SK-N-MC (cell line): Measurements from ENCODE around the gene S1PR5.

Source experiments
- EZH2 ChIP-seq: fragments of 200-600 bp; sonication (generic); IDR thresholded peaks from one replicate; pipeline ENCODE4 v1.6.1; 2017; ENCODE audit warnings: antibody characterized with exemption
- FOXP2 ChIP-seq: optimal IDR thresholded peaks from 2 replicates; pipeline ENCODE3; 2011; ENCODE audit warnings: mild to moderate bottlenecking, moderate library complexity; ENCODE audit not compliant: insufficient read depth; ENCODE audit errors: extremely low read length, control extremely low read depth
- POLR2AphosphoS5 ChIP-seq: IDR thresholded peaks from 2 replicates; pipeline ENCODE4 v1.6.1; 2012; ENCODE audit warnings: mild to moderate bottlenecking, low read depth, low read length, borderline replicate concordance

- TF ChIP-seq POLR2AphosphoS5 (no peak), EZH2 (no peak), FOXP2 (no peak)
Observed at GRCh38 chr19:10557603-10558197, 40.5 kb upstream of the S1PR5 start.
